Stimulated activated CD8-positive, alpha-beta memory T cell treated with anti-CD3 and anti-CD28 coated beads, Interleukin-7, amount 100 ng/mL, for 1 hour (primary cell): ENCODE results near the gene MRPL4.
"Not testable (repeated sequence)": the region's sequence is repeated elsewhere in the genome, so short reads cannot be mapped to it uniquely, and the experiment has no call there.

ENCODE experiments used
- DNase-seq, 2 donors: peaks; one replicate each; pipeline ENCODE4 v3.0.0-alpha.2; 2020; ENCODE audit warnings: low read depth in 2 of 2

The MRPL4 gene

GRCh38 chr19:10230173-10230860 lies 21.7 kb upstream of the MRPL4 start:
- DNase-seq = peak in 1 of 2 donors; percentile 18

- DNase-seq = peak in 1 of 2 donors; percentile 27
These were observed 21.0 kb upstream of the MRPL4 start, which contains the start of gene S1PR2 for GRCh38 chr19:10230861-10231611. Gene S1PR2, minus strand, starts transcription at chr19:10231331. Its CDS starts 6,426 bp downstream, at chr19:10224905.

GRCh38 chr19:10231612-10232228 lies 20.3 kb upstream of the MRPL4 start:
- no peak for DNase-seq

- no peak for DNase-seq
These were observed 18.1 kb upstream of the MRPL4 start for GRCh38 chr19:10233946-10234345.

GRCh38 chr19:10235003-10235402 lies 17.0 kb upstream of the MRPL4 start:
- DNase-seq = no peak

- DNase-seq = not testable (repeated sequence)
These were observed 16.6 kb upstream of the MRPL4 start for GRCh38 chr19:10235409-10235808.

GRCh38 chr19:10237702-10238101 lies 14.3 kb upstream of the MRPL4 start:
- no peak for DNase-seq

- no peak for DNase-seq
These were observed 13.7 kb upstream of the MRPL4 start for GRCh38 chr19:10238172-10238783.

GRCh38 chr19:10241826-10242449 lies 10.1 kb upstream of the MRPL4 start:
- not testable (repeated sequence) for DNase-seq

- no peak for DNase-seq
These were observed 8.4 kb upstream of the MRPL4 start for GRCh38 chr19:10243606-10244005.

GRCh38 chr19:10245189-10245939 lies 6.7 kb upstream of the MRPL4 start:
- DNase-seq = no peak

- DNase-seq = no peak
These were observed 5.5 kb upstream of the MRPL4 start for GRCh38 chr19:10246511-10246910.

- no peak for DNase-seq
These were observed 693 bp downstream of the MRPL4 start for GRCh38 chr19:10252707-10253106.

GRCh38 chr19:10254244-10254643 lies 2.2 kb downstream of the MRPL4 start:
- no peak for DNase-seq

- no peak for DNase-seq
These were observed 3.3 kb downstream of the MRPL4 start for GRCh38 chr19:10255358-10255757.

GRCh38 chr19:10256551-10256950 lies 4.5 kb downstream of the MRPL4 start:
- DNase-seq = no peak

GRCh38 chr19:10256970-10257615 lies 5.1 kb downstream of the MRPL4 start:
- DNase-seq = no peak

GRCh38 chr19:10258080-10258710 lies 6.2 kb downstream of the MRPL4 start:
- DNase-seq = no peak

GRCh38 chr19:10259162-10259905 lies 7.3 kb downstream of the MRPL4 start:
- peak; percentile 67 to 76 for DNase-seq
